ENCODE measurements around the gene C19orf67.
"Not testable (repeated sequence)": the region's sequence is repeated elsewhere in the genome, so short reads cannot be mapped to it uniquely, and the experiment has no call there.

C19orf67 gene

GRCh38 chr19:14048443-14049153 lies 37.0 kb downstream of the C19orf67 start:
- TF ChIP-seq CTCF (IDR thresholded peaks at IDR 0.05; ENCODE audit: low read depth, low read length): peak; percentile 81
- DNase-seq (ENCODE audit: extremely low read depth, low read depth): no peak

- DNase-seq (ENCODE audit: extremely low read depth, low read depth): not testable (repeated sequence)
Observed at GRCh38 chr19:14047866-14048265, 37.7 kb downstream of the C19orf67 start.

GRCh38 chr19:14042659-14043608 lies 42.6 kb downstream of the C19orf67 start:
- TF ChIP-seq CTCF (IDR thresholded peaks at IDR 0.05; ENCODE audit: low read depth, low read length): peak; percentile 59
- DNase-seq (ENCODE audit: extremely low read depth, low read depth): peak; percentile 48

- no peak for TF ChIP-seq CTCF (IDR thresholded peaks at IDR 0.05; ENCODE audit: low read depth, low read length)
- DNase-seq (ENCODE audit: extremely low read depth, low read depth): no peak
Observed at GRCh38 chr19:14039181-14039580, 46.4 kb downstream of the C19orf67 start.

GRCh38 chr19:14035706-14036105 lies 49.9 kb downstream of the C19orf67 start:
- DNase-seq (ENCODE audit: extremely low read depth, low read depth): no peak
- TF ChIP-seq CTCF (IDR thresholded peaks at IDR 0.05; ENCODE audit: low read depth, low read length): no peak

GRCh38 chr19:14035159-14035558 lies 50.4 kb downstream of the C19orf67 start:
- not testable (repeated sequence) for DNase-seq (ENCODE audit: extremely low read depth, low read depth)

GRCh38 chr19:14033946-14034345 lies 51.6 kb downstream of the C19orf67 start:
- no peak for DNase-seq (ENCODE audit: extremely low read depth, low read depth)
- no peak for TF ChIP-seq CTCF (IDR thresholded peaks at IDR 0.05; ENCODE audit: low read depth, low read length)

GRCh38 chr19:14031719-14032480 lies 53.7 kb downstream of the C19orf67 start, which contains the start of gene IL27RA:
TSS of gene IL27RA (plus strand) at chr19:14031762. CDS start at chr19:14031873, 111 bp downstream.
- no peak for DNase-seq (ENCODE audit: extremely low read depth, low read depth)
- TF ChIP-seq CTCF (IDR thresholded peaks at IDR 0.05; ENCODE audit: low read depth, low read length): peak; percentile 79
